Activated CD8-positive, alpha-beta T cell treated with anti-CD3 and anti-CD28 coated beads, Interleukin-2, amount 10 ng/mL, durations not matched to agents 7 days and 5 days (primary cell): ENCODE data around the gene TOP3A. TPM values are rescaled to one million over a fixed set of nuclear protein-coding genes. Genes with fewer than 3 reads are reported as not detected.

Experiments
- ATAC-seq: fragments of 150-1000 bp; cut with Tn5 transposase; one replicate; pipeline ENCODE4 v1.10.0; 2021; ENCODE audit warnings: moderate library complexity
- CTCF ChIA-PET: fragments of 350-600 bp; sonication (Branson Sonifier 250); formaldehyde crosslinking; loops from one replicate; lab custom pipeline; 2021; ENCODE audit warnings: antibody characterized with exemption; lab: Charles Lee
- POLR2A ChIA-PET: fragments of 350-600 bp; sonication (Branson Sonifier 250); formaldehyde crosslinking; loops from one replicate; lab custom pipeline; 2021; ENCODE audit warnings: antibody characterized with exemption; lab: Charles Lee
- DNase-seq: peaks from one replicate; pipeline ENCODE4 v3.0.0-alpha.2; 2020
- H3K27ac Mint-ChIP-seq: one replicate; pipeline ENCODE4 v1.8.0; 2021; ENCODE audit warnings: mild to moderate bottlenecking, mixed read lengths
- H3K27me3 Mint-ChIP-seq: one replicate; pipeline ENCODE4 v1.8.0; 2021; ENCODE audit warnings: low read depth, mixed read lengths
- H3K36me3 Mint-ChIP-seq: one replicate; pipeline ENCODE4 v1.8.0; 2021; ENCODE audit warnings: low read depth, mixed read lengths
- H3K4me1 Mint-ChIP-seq: one replicate; pipeline ENCODE4 v1.8.0; 2021; ENCODE audit warnings: low read depth, mixed read lengths
- H3K4me3 Mint-ChIP-seq: one replicate; pipeline ENCODE4 v1.8.0; 2021; ENCODE audit warnings: mild to moderate bottlenecking, mixed read lengths
- H3K9me3 Mint-ChIP-seq: one replicate; pipeline ENCODE4 v1.8.0; 2022; ENCODE audit warnings: mixed read lengths; ENCODE audit not compliant: insufficient read depth
- total RNA-seq, 2 experiments: library from RNA; stranded (reverse); gene quantifications; one replicate each; pipeline ENCODE4 v1.2.3, GENCODE V29; 2021

TOP3A gene
- total RNA-seq, 2 experiments from 2014 or later, result 75.9 to 77.3 TPM

- Mint-ChIP-seq H3K4me3 (no peak overlapping the region), H3K27me3 (no peaks in the 10 kb centered on the region), H3K27ac (no peak overlapping the region)
Observed at GRCh38 chr17:18248811-18249210, 66.0 kb downstream of the TOP3A start.

GRCh38 chr17:18248300-18248731 is 66.5 kb downstream of the TOP3A start:
- no peaks in the 10 kb centered on the region for H3K27me3 Mint-ChIP-seq
- ATAC-seq, result peak; percentile 73
- POLR2A ChIA-PET, result interaction anchor here (0.9 kb wide), 1 partner anchor 69 kb away, joined by 4 read pairs; no protein-coding TSS in a partner anchor

More at GRCh38 chr17:18248811-18249210, 66.0 kb downstream of the TOP3A start:
- DNase-seq (no peak), ATAC-seq (no peak)
- ChIA-PET CTCF (interaction anchor here (0.7 to 1.5 kb wide), 4 partner anchors 11 to 99 kb away, joined by 3 to 6 read pairs (median 4); partner anchors contain the start of gene FLII), POLR2A (no interaction called here)
- Mint-ChIP-seq H3K36me3 (peaks cover 57% of the 10 kb centered on the region), H3K9me3 (no peaks in the 10 kb centered on the region), H3K4me1 (peaks cover 3% of the 10 kb centered on the region)

GRCh38 chr17:18247613-18248001 is 67.2 kb downstream of the TOP3A start:
- no peak for DNase-seq
- H3K4me1 Mint-ChIP-seq, result peaks cover 3% of the 10 kb centered on the region
- H3K36me3 Mint-ChIP-seq, result peaks cover 47% of the 10 kb centered on the region
- H3K27ac Mint-ChIP-seq, result no peak overlapping the region
- H3K27me3 Mint-ChIP-seq, result no peaks in the 10 kb centered on the region
- no peak for ATAC-seq
- H3K4me3 Mint-ChIP-seq, result no peak overlapping the region
- POLR2A ChIA-PET, result interaction anchor here (0.9 kb wide), 1 partner anchor 70 kb away, joined by 4 read pairs; no protein-coding TSS in a partner anchor
- H3K9me3 Mint-ChIP-seq, result no peaks in the 10 kb centered on the region
- CTCF ChIA-PET, result interaction anchor here (1.2 kb wide), 1 partner anchor 17 kb away, joined by 4 read pairs; no protein-coding TSS in a partner anchor

More at GRCh38 chr17:18248300-18248731, 66.5 kb downstream of the TOP3A start:
- Mint-ChIP-seq H3K9me3 (no peaks in the 10 kb centered on the region), H3K4me3 (no peak overlapping the region), H3K27ac (peak overlapping the region; percentile 68), H3K36me3 (peaks cover 52% of the 10 kb centered on the region), H3K4me1 (peaks cover 3% of the 10 kb centered on the region)
- DNase-seq, result peak; percentile 77
- CTCF ChIA-PET, result interaction anchor here (0.7 to 1.5 kb wide), 4 partner anchors 11 to 100 kb away, joined by 3 to 6 read pairs (median 4); partner anchors contain the start of gene FLII

DNA sequence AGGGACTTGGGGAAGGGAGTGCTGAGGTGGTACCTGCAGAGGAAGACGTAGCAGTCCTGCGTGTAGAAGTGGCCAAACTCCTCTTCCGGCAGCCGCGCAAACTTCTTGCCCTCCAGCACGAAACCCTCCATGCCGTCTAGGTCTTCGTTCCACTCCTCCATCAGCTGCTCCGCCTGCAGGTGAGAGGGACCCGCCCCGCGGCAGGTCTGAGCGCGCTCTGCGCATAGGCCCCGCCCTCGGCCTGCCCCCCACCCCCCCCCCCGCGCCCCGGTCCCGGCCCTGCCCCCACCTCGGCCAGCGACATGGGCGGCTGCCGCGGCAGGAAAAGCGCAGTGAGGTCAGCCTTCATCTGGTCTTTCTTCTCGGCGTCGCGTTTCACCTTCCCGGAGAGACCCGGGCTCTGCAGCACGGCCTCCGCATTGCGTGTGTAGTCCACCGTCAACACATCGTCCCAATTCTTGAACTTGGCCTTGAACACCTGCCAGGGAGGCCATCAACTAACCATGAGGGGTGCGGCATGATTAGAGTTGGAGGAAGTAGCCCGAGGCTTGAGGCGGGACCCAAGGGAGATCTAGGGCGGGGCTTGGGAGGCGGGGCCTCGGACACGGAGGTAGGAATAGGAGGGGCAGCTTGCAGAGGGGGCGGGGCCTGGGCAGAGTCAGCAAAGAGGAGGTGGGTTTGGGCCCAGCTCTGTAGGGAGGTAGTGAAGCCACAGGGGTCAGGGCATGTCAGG is 67.7 kb downstream of the TOP3A start:
- Mint-ChIP-seq H3K27ac (no peak overlapping the region), H3K4me3 (no peak overlapping the region), H3K27me3 (no peaks in the 10 kb centered on the region), H3K9me3 (no peaks in the 10 kb centered on the region), H3K36me3 (peaks cover 43% of the 10 kb centered on the region), H3K4me1 (peaks cover 3% of the 10 kb centered on the region)
- peak; percentile 41 for DNase-seq
- peak; percentile 40 for ATAC-seq
- POLR2A ChIA-PET, result interaction anchor here (0.9 kb wide), 1 partner anchor 71 kb away, joined by 4 read pairs; no protein-coding TSS in a partner anchor
- CTCF ChIA-PET, result no interaction called here

GRCh38 chr17:18246109-18246725 is 68.6 kb downstream of the TOP3A start:
- Mint-ChIP-seq H3K27ac (no peak overlapping the region), H3K4me3 (no peak overlapping the region), H3K4me1 (peaks cover 3% of the 10 kb centered on the region), H3K27me3 (no peaks in the 10 kb centered on the region), H3K36me3 (peaks cover 37% of the 10 kb centered on the region), H3K9me3 (no peaks in the 10 kb centered on the region)
- no peak for DNase-seq
- ChIA-PET POLR2A (no interaction called here), CTCF (no interaction called here)
- no peak for ATAC-seq

GRCh38 chr17:18245038-18245776 is 69.6 kb downstream of the TOP3A start:
- Mint-ChIP-seq H3K27me3 (no peaks in the 10 kb centered on the region), H3K4me3 (no peak overlapping the region), H3K36me3 (peaks cover 33% of the 10 kb centered on the region), H3K9me3 (no peaks in the 10 kb centered on the region), H3K27ac (no peak overlapping the region), H3K4me1 (peaks cover 3% of the 10 kb centered on the region)
- ChIA-PET POLR2A (no interaction called here), CTCF (no interaction called here)
- no peak for DNase-seq
- ATAC-seq, result no peak

GRCh38 chr17:18241229-18241871 is 73.4 kb downstream of the TOP3A start:
- Mint-ChIP-seq H3K27me3 (no peaks in the 10 kb centered on the region), H3K4me1 (no peaks in the 10 kb centered on the region), H3K27ac (peak overlapping the region; percentile 25), H3K36me3 (peaks cover 17% of the 10 kb centered on the region), H3K9me3 (no peaks in the 10 kb centered on the region), H3K4me3 (no peak overlapping the region)
- ATAC-seq (no peak), DNase-seq (no peak)
- CTCF ChIA-PET, result no interaction called here
- POLR2A ChIA-PET, result no interaction called here

DNA sequence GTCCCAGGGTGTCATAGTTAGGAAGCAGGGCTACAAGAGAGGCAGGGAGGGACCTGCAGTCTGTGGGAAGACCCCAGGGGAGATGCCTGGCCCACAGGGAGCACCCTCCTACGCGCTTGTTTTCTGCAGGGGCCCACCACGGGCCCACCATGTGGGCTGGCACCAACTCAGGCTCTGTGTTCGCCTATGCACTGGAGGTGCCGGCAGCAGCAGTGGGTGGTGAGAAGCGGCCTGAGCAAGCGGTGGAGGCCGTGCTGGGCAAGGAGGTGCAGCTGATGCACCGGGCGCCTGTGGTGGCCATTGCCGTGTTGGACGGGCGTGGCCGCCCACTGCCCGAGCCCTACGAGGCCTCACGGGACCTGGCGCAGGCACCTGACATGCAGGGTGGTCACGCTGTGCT is 74.3 kb downstream of the TOP3A start:
- Mint-ChIP-seq H3K27ac (no peak overlapping the region), H3K36me3 (peaks cover 15% of the 10 kb centered on the region)
- POLR2A ChIA-PET, result no interaction called here

DNA sequence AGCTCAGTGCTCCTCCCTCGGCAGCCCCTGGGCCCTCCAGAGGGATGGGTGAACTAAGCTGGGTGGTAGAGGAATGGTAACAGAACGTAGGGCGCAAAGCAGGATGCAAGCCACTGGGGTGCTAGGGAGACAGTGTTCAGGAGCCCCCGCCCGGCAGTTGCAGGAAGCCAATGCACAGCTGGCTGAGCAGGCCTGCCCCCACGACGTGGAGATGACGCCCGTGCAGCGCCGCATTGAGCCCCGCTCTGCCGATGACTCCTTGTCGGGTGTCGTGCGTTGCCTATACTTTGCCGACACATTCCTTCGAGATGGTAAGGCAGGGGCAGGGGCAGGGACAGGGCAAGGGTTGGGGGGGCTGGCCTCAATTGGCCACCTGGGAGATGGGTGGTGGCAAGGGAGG is 76.5 kb downstream of the TOP3A start:
- Mint-ChIP-seq H3K27ac (no peak overlapping the region), H3K36me3 (peaks cover 13% of the 10 kb centered on the region), H3K4me3 (no peak overlapping the region), H3K27me3 (no peaks in the 10 kb centered on the region), H3K9me3 (no peaks in the 10 kb centered on the region), H3K4me1 (no peaks in the 10 kb centered on the region)
- POLR2A ChIA-PET, result no interaction called here
- CTCF ChIA-PET, result no interaction called here
- no peak for DNase-seq
- no peak for ATAC-seq

More for the DNA sequence above, 74.3 kb downstream of the TOP3A start:
- Mint-ChIP-seq H3K9me3 (no peaks in the 10 kb centered on the region), H3K4me3 (no peak overlapping the region), H3K27me3 (no peaks in the 10 kb centered on the region), H3K4me1 (no peaks in the 10 kb centered on the region)
- DNase-seq (no peak), ATAC-seq (no peak)
- CTCF ChIA-PET, result no interaction called here

GRCh38 chr17:18237461-18237860 is 77.3 kb downstream of the TOP3A start:
- Mint-ChIP-seq H3K27ac (no peak overlapping the region), H3K9me3 (no peaks in the 10 kb centered on the region), H3K27me3 (no peaks in the 10 kb centered on the region), H3K36me3 (peaks cover 13% of the 10 kb centered on the region), H3K4me3 (no peak overlapping the region), H3K4me1 (no peaks in the 10 kb centered on the region)
- CTCF ChIA-PET, result no interaction called here
- DNase-seq (no peak), ATAC-seq (no peak)
- POLR2A ChIA-PET, result no interaction called here

DNA sequence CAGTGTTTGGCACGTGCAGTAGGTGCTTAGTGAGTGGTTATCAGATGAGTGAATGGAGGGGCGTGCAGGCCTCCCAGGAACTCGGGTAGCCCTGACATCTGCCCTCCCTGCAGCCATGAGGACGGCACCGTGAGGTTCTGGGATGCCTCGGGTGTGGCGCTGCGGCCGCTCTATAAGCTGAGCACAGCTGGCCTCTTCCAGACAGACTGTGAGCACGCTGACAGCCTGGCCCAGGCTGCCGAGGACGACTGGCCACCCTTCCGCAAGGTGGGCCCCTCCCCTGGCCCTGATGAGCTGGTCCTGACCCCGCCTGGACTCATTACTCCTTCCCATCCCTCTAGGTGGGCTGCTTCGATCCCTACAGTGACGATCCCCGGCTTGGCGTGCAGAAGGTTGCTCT is 78.3 kb downstream of the TOP3A start:
- Mint-ChIP-seq H3K9me3 (no peaks in the 10 kb centered on the region), H3K4me1 (no peaks in the 10 kb centered on the region), H3K4me3 (no peak overlapping the region), H3K27me3 (no peaks in the 10 kb centered on the region), H3K27ac (no peak overlapping the region), H3K36me3 (peaks cover 13% of the 10 kb centered on the region)
- CTCF ChIA-PET, result no interaction called here
- POLR2A ChIA-PET, result no interaction called here
- no peak for DNase-seq
- ATAC-seq, result no peak
